ENCODE results near the gene TMEM225B.
A peak's percentile ranks its signal among the peaks of the same experiment; 100 is the strongest.
"Not testable (repeated sequence)": the region's sequence is repeated elsewhere in the genome, so short reads cannot be mapped to it uniquely, and the experiment has no call there.

Gene TMEM225B

GRCh38 chr7:99579956-99580777, 17.9 kb upstream of the TMEM225B start:
- DNase-seq = peak; percentile 54

- DNase-seq = not testable (repeated sequence)
These were observed 17.2 kb upstream of the TMEM225B start for GRCh38 chr7:99580778-99581332.

- no peak for DNase-seq
These were observed 9.2 kb upstream of the TMEM225B start for GRCh38 chr7:99588868-99589267.

- no peak for DNase-seq
These were observed 2.9 kb upstream of the TMEM225B start for GRCh38 chr7:99594948-99595745.

GRCh38 chr7:99596408-99596955, 1.6 kb upstream of the TMEM225B start:
- DNase-seq = no peak

- DNase-seq = no peak
These were observed 1.8 kb downstream of the TMEM225B start for GRCh38 chr7:99599836-99600235.

- no peak for DNase-seq
These were observed 3.7 kb downstream of the TMEM225B start for GRCh38 chr7:99601656-99602310.

- no peak for DNase-seq
These were observed 7.5 kb downstream of the TMEM225B start for GRCh38 chr7:99605527-99605926.

- no peak for DNase-seq
These were observed 8.5 kb downstream of the TMEM225B start for GRCh38 chr7:99606531-99606930.

- DNase-seq = no peak
These were observed 9.5 kb downstream of the TMEM225B start for GRCh38 chr7:99607548-99607947.

- DNase-seq = no peak
These were observed 16.4 kb downstream of the TMEM225B start for GRCh38 chr7:99614495-99614894.

- no peak for DNase-seq
These were observed 17.9 kb downstream of the TMEM225B start for GRCh38 chr7:99615989-99616358.

- peak; percentile 90 for DNase-seq
These were observed 18.5 kb downstream of the TMEM225B start, which contains the start of gene ZSCAN25 for GRCh38 chr7:99616359-99617191. TSS of gene ZSCAN25 (plus strand) at chr7:99616946. CDS start at chr7:99619607, 2,661 bp downstream.

- no peak for DNase-seq
These were observed 19.2 kb downstream of the TMEM225B start for GRCh38 chr7:99617192-99617781.

- DNase-seq = no peak
These were observed 20.7 kb downstream of the TMEM225B start for GRCh38 chr7:99618726-99619125.

GRCh38 chr7:99619571-99620130, 21.6 kb downstream of the TMEM225B start:
- no peak for DNase-seq

GRCh38 chr7:99621271-99621670, 23.2 kb downstream of the TMEM225B start:
- DNase-seq = no peak

GRCh38 chr7:99622596-99622995, 24.5 kb downstream of the TMEM225B start:
- no peak for DNase-seq

- peak; percentile 13 for DNase-seq
These were observed 25.1 kb downstream of the TMEM225B start for GRCh38 chr7:99623091-99623693.

- DNase-seq = no peak
These were observed 25.8 kb downstream of the TMEM225B start for GRCh38 chr7:99623702-99624447.
